Measurements from ENCODE around the gene PEX3. TPM values are rescaled to one million over a fixed set of nuclear protein-coding genes. Genes with fewer than 3 reads are reported as not detected.
"Not testable (repeated sequence)": the region's sequence is repeated elsewhere in the genome, so short reads cannot be mapped to it uniquely, and the experiment has no call there.

The PEX3 gene
- total RNA-seq, 2 donors from 2014 or later: 8.2 to 10.2 TPM

DNA sequence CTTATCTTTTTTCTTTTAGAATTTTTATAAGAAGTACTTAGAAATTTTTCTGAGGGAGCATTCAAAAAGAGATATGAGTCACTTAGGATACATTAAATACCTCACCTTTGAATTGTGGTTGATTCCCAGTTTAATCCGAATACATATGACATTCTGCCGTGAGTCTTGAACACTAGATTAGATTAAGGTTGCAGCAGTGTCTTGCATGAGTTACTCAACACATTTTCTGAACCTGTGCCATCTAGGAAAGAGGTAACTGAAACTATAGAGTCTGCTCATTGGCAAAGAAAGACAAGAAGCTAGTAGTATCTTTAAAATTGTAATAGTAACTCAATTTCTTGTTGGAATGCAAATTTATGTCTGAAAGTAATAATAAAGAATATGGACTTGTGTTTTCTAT is 14.9 kb downstream of the PEX3 start:
- no peaks in the 10 kb centered on the region for H3K27me3 Mint-ChIP-seq
- DNase-seq (no peak), ATAC-seq (no peak)
- no peaks in the 10 kb centered on the region for H3K9me3 ChIP-seq (ENCODE audit: control insufficient read depth, low read length, poor library complexity, severe bottlenecking)
- H3K4me1 Mint-ChIP-seq: peaks cover 6% of the 10 kb centered on the region
- no peak overlapping the region for H3K4me3 Mint-ChIP-seq
- H3K27ac Mint-ChIP-seq: no peak overlapping the region
- H3K36me3 Mint-ChIP-seq (ENCODE audit: low read depth): peaks cover 5% of the 10 kb centered on the region

DNA sequence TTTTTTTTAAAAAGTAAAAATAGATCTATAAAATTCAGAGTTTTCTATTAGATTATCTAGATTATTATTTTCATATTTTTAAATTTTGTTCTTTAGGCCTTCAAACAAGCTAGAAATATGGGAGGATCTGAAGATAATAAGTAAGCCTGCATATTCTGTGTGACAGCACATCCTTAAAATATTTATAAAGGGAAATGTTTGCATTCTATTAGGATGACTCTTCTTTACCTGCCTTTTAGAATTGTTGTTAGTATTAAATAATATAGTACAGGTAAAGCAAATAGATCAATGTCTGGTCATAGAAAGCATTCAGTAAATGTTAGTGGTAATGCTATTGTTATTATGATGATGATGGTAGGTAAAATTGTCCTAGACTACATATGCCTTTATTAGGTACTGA is 17.4 kb downstream of the PEX3 start:
- ATAC-seq: no peak
- peaks cover 4% of the 10 kb centered on the region for H3K4me1 Mint-ChIP-seq
- no peak overlapping the region for H3K27ac Mint-ChIP-seq
- peaks cover 5% of the 10 kb centered on the region for H3K36me3 Mint-ChIP-seq (ENCODE audit: low read depth)
- no peak overlapping the region for H3K4me3 Mint-ChIP-seq
- no peaks in the 10 kb centered on the region for H3K27me3 Mint-ChIP-seq
- no peak for DNase-seq
- H3K9me3 ChIP-seq (ENCODE audit: control insufficient read depth, low read length, poor library complexity, severe bottlenecking): no peaks in the 10 kb centered on the region

- H3K27me3 Mint-ChIP-seq; H3K4me3 Mint-ChIP-seq; DNase-seq; H3K36me3 Mint-ChIP-seq (ENCODE audit: low read depth); H3K4me1 Mint-ChIP-seq; H3K9me3 ChIP-seq (ENCODE audit: control insufficient read depth, low read length, poor library complexity, severe bottlenecking); ATAC-seq; H3K27ac Mint-ChIP-seq: not testable (repeated sequence)
Measured at GRCh38 chr6:143468823-143469222, 18.2 kb downstream of the PEX3 start.

DNA sequence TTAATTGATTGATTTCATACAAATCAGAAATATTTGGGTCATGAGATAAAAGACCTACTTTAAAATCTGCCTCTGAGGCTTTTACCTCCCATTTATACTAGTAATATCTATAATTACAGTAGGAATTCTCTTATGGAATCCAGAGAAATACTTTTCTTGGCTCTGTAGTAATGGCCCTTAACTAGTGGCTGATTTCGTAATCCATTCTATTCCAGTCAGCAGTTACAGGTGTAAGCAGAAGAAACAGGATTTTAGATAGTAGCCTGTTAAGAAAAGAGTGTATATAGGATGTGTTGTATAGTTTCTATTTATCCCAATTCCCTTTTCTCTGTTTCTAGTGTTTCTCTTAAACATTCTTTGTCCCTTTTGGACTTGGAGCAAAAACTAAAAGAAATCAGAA is 21.2 kb downstream of the PEX3 start:
- DNase-seq (no peak), ATAC-seq (no peak)
- peaks cover 11% of the 10 kb centered on the region for H3K36me3 Mint-ChIP-seq (ENCODE audit: low read depth)
- H3K4me3 Mint-ChIP-seq: no peak overlapping the region
- H3K27me3 Mint-ChIP-seq: no peaks in the 10 kb centered on the region
- H3K27ac Mint-ChIP-seq: no peak overlapping the region
- no peaks in the 10 kb centered on the region for H3K9me3 ChIP-seq (ENCODE audit: control insufficient read depth, low read length, poor library complexity, severe bottlenecking)
- peaks cover 9% of the 10 kb centered on the region for H3K4me1 Mint-ChIP-seq

- Mint-ChIP-seq H3K36me3 (ENCODE audit: low read depth) (peaks cover 16% of the 10 kb centered on the region), H3K27ac (no peak overlapping the region), H3K4me3 (no peak overlapping the region), H3K27me3 (no peaks in the 10 kb centered on the region), H3K4me1 (peaks cover 5% of the 10 kb centered on the region)
- H3K9me3 ChIP-seq (ENCODE audit: control insufficient read depth, low read length, poor library complexity, severe bottlenecking): no peaks in the 10 kb centered on the region
- no peak for DNase-seq
- ATAC-seq: no peak
Measured at GRCh38 chr6:143476545-143476944, 25.9 kb downstream of the PEX3 start.

DNA sequence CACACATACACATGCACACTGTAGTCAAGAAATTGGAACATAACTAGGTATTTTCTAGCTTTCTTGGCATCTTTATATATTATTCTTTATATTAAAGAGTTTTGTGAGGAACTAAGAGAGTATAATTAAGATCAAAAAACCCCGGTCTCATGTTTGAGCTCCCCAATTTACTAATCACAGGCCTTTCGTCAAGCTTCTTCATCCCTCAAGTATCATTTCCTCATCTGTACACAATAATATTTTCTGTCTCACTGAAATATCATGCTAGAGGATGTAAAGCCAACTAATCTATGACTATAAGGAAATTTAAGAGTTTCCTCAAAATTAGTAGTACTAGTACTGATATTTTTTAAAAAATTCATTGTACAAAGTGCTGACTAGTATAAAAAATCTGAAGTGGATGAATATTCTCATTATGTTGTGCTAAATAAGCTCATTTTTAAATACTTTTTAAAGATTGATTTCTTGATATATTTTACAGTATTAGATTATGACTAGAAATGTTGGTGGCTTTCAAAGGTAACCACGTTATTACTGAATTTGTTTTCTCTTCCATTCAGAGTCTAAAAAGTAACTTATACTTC is 28.0 kb downstream of the PEX3 start:
- peaks cover 16% of the 10 kb centered on the region for H3K36me3 Mint-ChIP-seq (ENCODE audit: low read depth)
- ATAC-seq (no peak), DNase-seq (no peak)
- peaks cover 5% of the 10 kb centered on the region for H3K4me1 Mint-ChIP-seq
- no peak overlapping the region for H3K4me3 Mint-ChIP-seq
- H3K27me3 Mint-ChIP-seq: no peaks in the 10 kb centered on the region
- H3K9me3 ChIP-seq (ENCODE audit: control insufficient read depth, low read length, poor library complexity, severe bottlenecking): no peaks in the 10 kb centered on the region
- H3K27ac Mint-ChIP-seq: no peak overlapping the region

GRCh38 chr6:143482593-143482992 is 32.0 kb downstream of the PEX3 start:
- no peaks in the 10 kb centered on the region for H3K27me3 Mint-ChIP-seq

GRCh38 chr6:143485967-143486366 is 35.4 kb downstream of the PEX3 start:
- Mint-ChIP-seq H3K4me3 (no peak overlapping the region), H3K27ac (no peak overlapping the region), H3K4me1 (no peaks in the 10 kb centered on the region), H3K36me3 (ENCODE audit: low read depth) (peaks cover 2% of the 10 kb centered on the region), H3K27me3 (no peaks in the 10 kb centered on the region)
- ATAC-seq: no peak
- DNase-seq: no peak
- H3K9me3 ChIP-seq (ENCODE audit: control insufficient read depth, low read length, poor library complexity, severe bottlenecking): no peaks in the 10 kb centered on the region

More at GRCh38 chr6:143482593-143482992, 32.0 kb downstream of the PEX3 start:
- no peak for DNase-seq
- no peak overlapping the region for H3K4me3 Mint-ChIP-seq
- H3K27ac Mint-ChIP-seq: no peak overlapping the region
- H3K36me3 Mint-ChIP-seq (ENCODE audit: low read depth): peaks cover 7% of the 10 kb centered on the region
- H3K4me1 Mint-ChIP-seq: no peaks in the 10 kb centered on the region
- no peak for ATAC-seq
- H3K9me3 ChIP-seq (ENCODE audit: control insufficient read depth, low read length, poor library complexity, severe bottlenecking): no peaks in the 10 kb centered on the region

DNA sequence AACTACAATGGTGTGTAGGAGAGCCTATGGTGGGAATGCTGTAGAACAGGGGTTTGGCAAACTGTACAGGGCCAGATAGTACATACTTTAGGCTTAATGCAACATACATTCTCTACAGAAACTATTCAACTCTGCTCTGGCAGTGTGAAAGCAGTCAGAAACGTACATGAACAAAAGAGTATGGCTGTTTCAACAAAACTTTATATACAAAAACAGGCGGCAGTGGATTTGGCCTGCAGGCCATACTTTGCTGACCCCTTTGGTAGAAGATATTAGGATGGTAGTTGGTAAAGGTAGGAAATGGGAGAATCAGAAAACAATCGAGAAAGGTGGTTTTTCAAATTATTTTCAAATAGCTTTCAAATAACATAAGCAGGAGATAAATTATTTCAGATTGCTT is 36.1 kb downstream of the PEX3 start:
- Mint-ChIP-seq H3K36me3 (ENCODE audit: low read depth) (peaks cover 2% of the 10 kb centered on the region), H3K4me1 (no peaks in the 10 kb centered on the region), H3K27me3 (no peaks in the 10 kb centered on the region), H3K27ac (no peak overlapping the region), H3K4me3 (no peak overlapping the region)
- no peaks in the 10 kb centered on the region for H3K9me3 ChIP-seq (ENCODE audit: control insufficient read depth, low read length, poor library complexity, severe bottlenecking)
- DNase-seq (no peak), ATAC-seq (no peak)

DNA sequence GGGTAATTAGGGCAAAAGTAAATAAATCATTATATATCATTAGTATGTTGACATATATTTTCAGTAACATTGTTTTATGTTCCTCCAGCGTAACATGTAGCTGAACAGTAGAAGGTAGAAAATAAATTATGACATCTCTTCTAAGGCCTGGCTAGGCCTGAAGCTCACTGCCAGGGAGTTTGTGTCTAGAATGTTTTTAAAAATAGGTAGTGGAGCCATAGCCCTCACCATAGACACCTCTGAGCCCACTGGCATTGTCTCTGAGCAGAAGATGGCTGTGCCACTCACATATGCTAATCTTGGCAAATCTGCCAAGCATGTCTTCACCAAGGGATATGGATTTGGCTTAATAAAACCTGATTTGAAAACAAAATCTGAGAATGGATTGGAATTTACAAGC is 39.6 kb downstream of the PEX3 start:
- H3K4me1 Mint-ChIP-seq: no peaks in the 10 kb centered on the region

DNA sequence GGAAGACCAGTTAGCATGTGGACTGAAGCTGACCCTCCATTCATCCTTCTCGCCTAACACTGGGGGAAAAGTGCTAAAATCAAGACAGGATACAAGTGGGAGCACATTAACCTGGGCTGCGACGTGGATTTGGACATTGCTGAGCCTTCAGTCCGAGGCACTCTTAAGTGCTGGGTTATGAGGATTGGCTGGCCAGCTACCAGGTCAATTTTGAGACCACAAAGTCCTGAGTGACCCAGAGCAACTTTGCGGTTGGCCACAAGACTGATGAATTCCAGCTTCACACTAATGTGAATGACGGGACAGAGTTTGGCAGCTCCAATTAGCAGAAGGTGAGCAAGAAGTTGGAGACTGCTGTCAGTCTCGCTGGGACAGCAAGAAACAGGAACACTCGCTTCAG is 40.2 kb downstream of the PEX3 start:
- H3K4me1 Mint-ChIP-seq: no peaks in the 10 kb centered on the region
- H3K27me3 Mint-ChIP-seq: no peaks in the 10 kb centered on the region
- no peak for ATAC-seq
- no peak overlapping the region for H3K27ac Mint-ChIP-seq
- DNase-seq: no peak
- no peaks in the 10 kb centered on the region for H3K9me3 ChIP-seq (ENCODE audit: control insufficient read depth, low read length, poor library complexity, severe bottlenecking)
- no peak overlapping the region for H3K4me3 Mint-ChIP-seq
- no peaks in the 10 kb centered on the region for H3K36me3 Mint-ChIP-seq (ENCODE audit: low read depth)

More for the DNA sequence above, 39.6 kb downstream of the PEX3 start:
- DNase-seq: no peak
- ATAC-seq: no peak
- no peak overlapping the region for H3K4me3 Mint-ChIP-seq
- no peaks in the 10 kb centered on the region for H3K36me3 Mint-ChIP-seq (ENCODE audit: low read depth)
- no peaks in the 10 kb centered on the region for H3K27me3 Mint-ChIP-seq
- no peak overlapping the region for H3K27ac Mint-ChIP-seq
- no peaks in the 10 kb centered on the region for H3K9me3 ChIP-seq (ENCODE audit: control insufficient read depth, low read length, poor library complexity, severe bottlenecking)

- H3K36me3 Mint-ChIP-seq (ENCODE audit: low read depth): peaks cover 6% of the 10 kb centered on the region
- DNase-seq (no peak), ATAC-seq (no peak)
- no peak overlapping the region for H3K27ac Mint-ChIP-seq
- H3K4me3 Mint-ChIP-seq: no peak overlapping the region
- no peaks in the 10 kb centered on the region for H3K27me3 Mint-ChIP-seq
- peaks cover 15% of the 10 kb centered on the region for H3K4me1 Mint-ChIP-seq
- no peaks in the 10 kb centered on the region for H3K9me3 ChIP-seq (ENCODE audit: control insufficient read depth, low read length, poor library complexity, severe bottlenecking)
Measured at GRCh38 chr6:143496974-143497373, 46.4 kb downstream of the PEX3 start.

- ATAC-seq: peak; percentile 70
- no peaks in the 10 kb centered on the region for H3K27me3 Mint-ChIP-seq
- peaks cover 6% of the 10 kb centered on the region for H3K36me3 Mint-ChIP-seq (ENCODE audit: low read depth)
- H3K9me3 ChIP-seq (ENCODE audit: control insufficient read depth, low read length, poor library complexity, severe bottlenecking): no peaks in the 10 kb centered on the region
- peak overlapping the region; percentile 62 for H3K27ac Mint-ChIP-seq
- no peak overlapping the region for H3K4me3 Mint-ChIP-seq
- H3K4me1 Mint-ChIP-seq: peaks cover 15% of the 10 kb centered on the region
- no peak for DNase-seq
Measured at GRCh38 chr6:143498428-143498827, 47.8 kb downstream of the PEX3 start.

- H3K27ac Mint-ChIP-seq: no peak overlapping the region
- H3K36me3 Mint-ChIP-seq (ENCODE audit: low read depth): peaks cover 6% of the 10 kb centered on the region
- no peaks in the 10 kb centered on the region for H3K27me3 Mint-ChIP-seq
- H3K4me3 Mint-ChIP-seq: no peak overlapping the region
- no peaks in the 10 kb centered on the region for H3K9me3 ChIP-seq (ENCODE audit: control insufficient read depth, low read length, poor library complexity, severe bottlenecking)
- DNase-seq (no peak), ATAC-seq (no peak)
- H3K4me1 Mint-ChIP-seq: peaks cover 21% of the 10 kb centered on the region
Measured at GRCh38 chr6:143501851-143502250, 51.2 kb downstream of the PEX3 start.
